GM20431 (cell line): Measurements from ENCODE around the gene SRRD.
"Not testable (repeated sequence)": the region's sequence is repeated elsewhere in the genome, so short reads cannot be mapped to it uniquely, and the experiment has no call there.

Experiments used
- in situ Hi-C: fragments of 300-500 bp; cut with MseI, MboI; formaldehyde crosslinking; loops from one replicate; pipeline ENCODE4 v1.15.0; 2020; ENCODE audit warnings: low sequenced_read_pairs; ENCODE audit not compliant: unreplicated experiment

The SRRD gene

DNA sequence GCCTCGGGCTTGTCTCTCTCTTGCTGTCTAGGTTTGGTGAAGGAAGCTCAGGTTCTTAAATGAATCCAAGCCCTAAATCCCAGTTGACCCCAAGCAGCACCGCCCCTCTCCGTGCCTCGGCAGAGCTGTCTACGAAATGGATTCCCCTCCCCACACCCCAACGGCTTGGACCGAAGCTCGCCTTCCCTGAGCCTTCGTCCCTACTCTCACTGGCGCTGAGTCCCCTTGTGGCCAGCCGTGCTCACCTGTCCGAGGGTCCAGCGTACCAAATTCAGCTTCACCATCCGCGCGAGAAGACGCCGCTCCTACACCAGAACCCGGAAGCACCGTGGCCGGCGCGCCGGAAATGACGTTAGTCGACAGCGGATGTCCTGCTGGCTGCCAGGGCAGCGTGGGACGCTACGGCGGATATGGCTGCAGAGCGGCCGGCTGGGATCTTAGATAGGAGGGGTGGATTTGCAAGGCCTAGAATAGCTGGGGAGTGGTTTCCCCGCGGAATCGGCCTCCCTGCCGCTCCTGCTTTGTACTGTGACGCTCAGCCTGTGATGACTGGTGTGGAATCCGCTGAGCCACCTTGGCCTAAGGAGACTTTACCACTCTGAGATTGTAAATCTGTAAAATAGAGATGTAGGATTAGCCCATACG, 28.6 kb downstream of the SRRD start, which contains the start of gene TFIP11:
TFIP11 (minus strand) TSS at position 325 of the 645 bp plus-strand sequence. CDS start 2,201 bp downstream, outside the sequence.
- in situ Hi-C loops, result no loop called here

DNA sequence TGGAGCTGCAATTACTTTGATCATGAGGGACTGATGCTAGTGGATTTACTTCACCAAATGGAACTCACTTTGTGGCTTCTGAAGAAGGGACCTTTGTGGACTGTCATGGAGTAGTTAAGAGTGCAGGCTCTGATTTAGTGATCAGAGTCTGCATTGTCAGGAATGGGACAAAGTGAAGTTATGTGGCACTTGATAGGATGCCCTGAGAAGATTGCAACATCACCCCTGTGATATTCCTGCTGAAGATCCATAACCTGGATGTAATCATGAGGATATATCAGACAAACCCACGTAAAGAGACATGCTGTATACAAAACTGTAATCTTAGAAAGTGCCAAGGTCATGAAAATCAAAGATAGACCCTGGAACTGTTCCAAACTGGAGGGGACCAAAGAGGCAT, 30.2 kb downstream of the SRRD start:
- in situ Hi-C loops, result no loop called here

DNA sequence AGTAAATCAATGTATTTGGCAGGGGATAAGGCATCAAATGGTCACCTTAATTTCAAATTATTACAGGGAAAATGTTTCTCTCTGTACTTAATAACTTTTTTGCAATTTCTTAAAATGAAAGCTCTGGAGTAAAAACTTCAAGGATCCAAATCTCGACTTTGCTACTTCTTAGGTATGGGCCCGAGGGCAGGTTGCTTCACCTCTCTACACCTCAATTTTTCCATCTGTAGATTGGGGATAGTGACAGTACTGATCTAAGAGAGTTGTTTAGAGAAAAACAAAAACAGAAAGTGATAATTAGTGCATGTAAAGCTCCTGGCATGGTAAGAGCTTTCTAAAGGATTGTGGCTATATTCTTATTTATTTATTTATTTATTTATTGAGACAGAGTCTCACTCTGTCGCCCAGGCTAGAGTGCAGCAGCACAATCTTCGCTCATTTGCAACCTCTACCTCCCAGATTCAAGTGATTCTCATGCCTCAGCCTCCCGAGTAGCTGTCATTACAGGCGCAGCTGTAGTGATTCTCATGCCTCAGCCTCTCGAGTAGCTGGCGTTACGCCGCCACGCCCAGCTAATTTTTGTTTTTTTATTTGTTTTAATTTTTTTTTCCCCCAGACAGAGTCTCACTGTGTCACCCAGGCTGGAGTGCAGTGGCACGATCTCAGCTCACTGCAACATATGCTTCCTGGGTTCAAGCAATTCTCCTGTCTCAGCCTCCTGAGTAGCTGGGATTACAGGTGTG, 30.9 kb downstream of the SRRD start:
- in situ Hi-C loops, result no loop called here

GRCh38 chr22:26515931-26516330, 32.3 kb downstream of the SRRD start:
- in situ Hi-C loops, result no loop called here

GRCh38 chr22:26516503-26516902, 32.8 kb downstream of the SRRD start:
- in situ Hi-C loops, result no loop called here

DNA sequence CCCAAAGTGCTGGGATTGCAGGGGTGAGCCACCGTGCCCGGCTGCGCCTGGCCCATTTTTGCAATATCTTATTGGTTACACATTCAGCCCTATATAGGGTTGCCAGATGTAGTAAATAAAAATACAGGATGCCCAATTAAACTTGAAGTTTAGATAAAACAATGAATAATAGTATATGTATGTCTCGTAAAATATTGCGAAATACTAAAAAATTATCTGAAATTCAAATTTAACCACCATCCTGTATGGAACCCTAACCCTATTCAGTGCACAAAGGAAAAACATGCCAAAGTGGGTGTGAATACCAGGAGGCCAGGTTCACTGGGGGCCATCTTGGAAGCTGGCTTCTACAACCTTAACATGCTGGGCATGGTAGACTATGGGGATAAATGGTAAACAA, 33.8 kb downstream of the SRRD start:
- in situ Hi-C loops, result no loop called here

DNA sequence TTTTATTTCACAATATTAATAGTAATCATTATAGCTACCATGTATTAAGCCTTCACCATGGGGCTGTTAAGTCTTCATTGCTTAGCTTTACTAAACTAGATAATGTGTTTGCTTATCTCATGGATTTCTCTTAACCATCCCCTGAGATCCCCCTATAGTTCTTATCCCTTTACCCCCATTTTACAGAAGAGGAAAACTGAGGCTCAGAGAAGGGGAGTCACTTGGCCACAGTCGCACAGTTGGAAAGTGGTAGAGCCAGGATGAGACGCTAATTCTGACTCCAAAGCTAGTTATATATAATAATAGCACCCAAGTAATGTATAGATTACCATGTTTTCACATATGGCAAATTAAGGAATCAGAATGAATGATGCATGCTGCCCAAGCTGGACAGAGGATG, 38.3 kb downstream of the SRRD start:
- in situ Hi-C loops, result no loop called here

DNA sequence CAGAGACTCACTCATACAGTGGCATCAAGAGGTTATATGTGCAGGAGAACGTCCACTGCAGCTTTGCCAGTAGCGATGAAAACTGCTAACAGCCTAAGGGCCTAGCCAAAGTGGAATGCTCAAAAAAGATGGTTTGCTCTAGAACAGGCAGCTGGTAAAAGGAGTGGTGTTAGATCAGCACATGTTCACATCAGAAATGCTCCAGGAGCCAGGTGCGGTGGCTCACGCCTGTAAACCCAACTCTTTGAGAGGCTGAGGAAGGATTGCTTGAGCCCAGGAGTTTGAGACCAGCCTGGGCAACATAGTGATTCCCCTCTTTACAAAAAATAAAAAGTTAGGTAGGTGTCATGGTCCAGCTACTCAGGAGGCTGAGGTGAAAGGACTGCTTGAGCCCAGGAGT, 38.9 kb downstream of the SRRD start:
- in situ Hi-C loops, result no loop called here

- in situ Hi-C loops, result no loop called here
These were observed 41.2 kb downstream of the SRRD start for GRCh38 chr22:26524870-26525269.

DNA sequence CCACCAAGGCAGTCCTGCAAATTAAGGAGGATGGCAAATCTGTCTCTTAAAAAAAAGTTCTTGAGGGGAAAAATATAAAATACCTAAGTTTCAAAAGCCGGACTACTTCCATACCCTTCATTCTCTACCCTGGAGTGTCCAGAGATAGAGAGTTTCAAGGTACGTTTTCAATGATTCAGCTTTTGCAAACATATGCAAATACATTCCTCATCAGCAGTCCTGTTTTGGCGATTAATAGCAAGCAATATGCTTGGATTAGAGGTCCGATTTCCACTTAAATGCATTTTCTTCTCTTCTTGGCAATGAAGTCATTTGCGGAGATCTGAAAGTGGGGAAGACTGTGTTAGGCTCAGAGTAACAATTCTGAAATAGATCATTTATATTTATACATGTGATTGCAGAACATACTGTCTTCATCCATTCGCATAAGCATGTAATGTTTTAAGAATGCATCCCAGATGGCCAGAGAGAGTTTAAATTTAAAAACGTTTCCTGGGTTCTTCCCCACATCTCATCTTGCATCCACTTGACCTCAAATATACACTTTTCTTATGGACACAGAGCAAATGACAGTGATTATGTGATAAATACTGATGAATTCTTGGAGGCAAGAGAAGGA, 42.4 kb downstream of the SRRD start:
- in situ Hi-C loops, result no loop called here

DNA sequence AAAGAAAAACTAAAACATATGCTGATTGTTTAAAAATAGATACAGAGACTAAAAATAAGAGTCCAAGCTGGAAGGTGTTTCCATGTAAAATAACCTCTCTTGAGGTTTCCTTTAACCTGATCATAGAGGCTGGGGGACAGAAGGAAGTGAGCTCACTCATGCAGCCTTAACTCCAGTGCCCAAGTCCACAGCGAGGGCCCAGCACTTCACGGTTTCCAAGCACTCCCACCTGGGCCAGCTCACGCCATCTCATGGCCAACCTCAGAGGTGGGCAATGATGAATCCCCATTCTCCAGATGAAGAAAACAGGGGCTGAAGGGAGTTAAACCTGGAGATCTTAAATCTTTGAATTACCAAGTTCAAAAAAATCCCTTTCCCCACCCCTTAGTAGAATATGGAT, 43.5 kb downstream of the SRRD start:
- in situ Hi-C loops, result no loop called here

DNA sequence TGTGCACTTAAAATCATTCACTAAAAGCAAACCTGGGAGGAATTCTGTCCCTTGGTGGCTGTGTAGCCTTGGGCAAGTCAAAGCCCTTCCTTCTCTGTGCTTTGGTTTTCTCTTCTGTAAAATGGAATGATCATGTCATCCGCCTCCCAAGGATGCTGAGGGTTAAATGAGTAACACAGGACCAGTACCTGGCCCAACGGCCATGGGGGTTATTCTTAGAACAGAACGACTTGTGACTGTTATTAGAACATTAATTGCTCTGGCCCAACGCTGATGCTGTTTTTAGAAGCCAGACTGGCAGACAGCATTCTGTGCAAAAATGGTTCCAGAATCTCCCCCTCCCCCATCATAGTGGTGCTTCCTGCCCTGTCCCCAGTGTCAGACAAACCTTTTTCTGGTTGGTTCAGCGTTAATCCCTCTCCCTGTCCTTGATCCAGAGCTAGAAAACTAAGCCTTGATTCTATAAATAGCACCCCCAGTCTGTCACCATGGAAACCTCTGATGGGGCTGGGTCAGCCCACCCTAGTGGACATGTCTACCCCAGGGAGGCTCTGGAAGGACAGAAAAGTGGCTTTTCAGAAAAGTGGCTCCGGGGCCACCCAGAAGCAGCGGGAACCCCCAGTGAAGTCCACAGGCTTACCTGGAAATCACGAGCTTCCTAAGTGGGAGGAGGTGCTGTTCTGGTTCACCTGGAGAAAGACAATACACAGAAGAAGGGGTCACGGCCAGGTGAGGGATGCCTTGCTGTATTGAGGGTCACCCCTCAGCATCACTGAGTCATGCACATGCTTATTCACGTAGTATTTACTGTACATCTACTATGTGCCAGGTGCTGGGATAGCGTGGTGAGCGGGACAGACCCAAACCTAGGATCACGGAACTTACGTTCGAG, 44.1 kb downstream of the SRRD start:
- in situ Hi-C loops, result no loop called here

DNA sequence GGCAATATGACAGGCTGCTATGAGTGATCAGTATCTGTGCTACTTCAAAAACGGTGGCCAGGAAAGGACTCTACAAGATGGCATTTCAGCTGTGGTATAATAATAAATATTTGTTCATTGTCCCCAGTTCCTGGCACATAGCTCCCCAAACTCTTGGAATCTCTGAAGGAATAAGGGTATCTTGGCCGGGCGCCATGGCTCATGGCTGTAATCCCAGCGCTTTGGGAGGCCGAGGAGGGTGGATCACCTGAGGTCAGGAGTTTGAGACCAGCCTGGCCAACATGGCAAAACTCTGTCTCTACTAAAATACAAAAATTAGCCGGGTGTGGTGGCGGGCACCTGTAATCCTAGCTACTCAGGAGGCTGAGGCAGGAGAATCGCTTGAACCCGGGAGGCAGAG, 44.8 kb downstream of the SRRD start:
- in situ Hi-C loops, result not testable (repeated sequence)

DNA sequence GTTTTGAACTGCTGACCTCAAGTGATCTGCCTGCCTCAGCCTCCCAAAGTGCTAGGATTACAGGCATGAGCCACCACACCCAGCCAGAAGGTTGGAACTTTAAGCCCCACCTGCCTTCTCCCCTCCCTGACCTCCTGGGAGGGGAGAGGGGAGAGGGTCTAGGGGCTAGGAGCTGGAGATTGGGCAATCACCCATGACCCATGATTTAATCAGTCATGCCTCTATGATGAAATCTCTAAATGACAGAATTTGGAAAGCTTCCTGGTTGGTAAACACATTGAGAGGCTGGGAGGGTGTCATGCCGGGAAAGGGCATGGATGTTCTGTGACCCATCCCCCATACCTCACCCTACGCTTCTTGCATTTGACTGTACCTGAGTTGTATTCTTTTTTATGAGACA, 45.7 kb downstream of the SRRD start:
- in situ Hi-C loops, result no loop called here

- in situ Hi-C loops, result no loop called here
These were observed 50.6 kb downstream of the SRRD start for GRCh38 chr22:26534171-26534855.

GRCh38 chr22:26534874-26535602, 51.4 kb downstream of the SRRD start:
- in situ Hi-C loops, result no loop called here

DNA sequence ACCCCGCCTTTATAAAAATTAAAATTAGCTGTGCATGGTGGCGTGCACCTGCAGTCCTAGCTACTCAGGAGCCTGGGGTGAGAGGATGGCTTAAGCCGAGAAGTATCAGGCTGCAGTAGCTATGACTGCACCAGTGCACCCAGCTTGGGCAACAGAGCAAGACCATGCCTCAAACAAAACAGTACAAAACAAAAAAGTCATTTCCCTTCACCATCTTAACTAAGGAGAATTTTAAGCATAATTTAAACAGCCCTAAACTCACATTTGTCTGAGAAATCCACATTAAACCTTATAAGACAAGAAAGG, 51.9 kb downstream of the SRRD start:
- in situ Hi-C loops, result no loop called here

GRCh38 chr22:26536056-26536761, 52.5 kb downstream of the SRRD start:
- in situ Hi-C loops, result no loop called here

DNA sequence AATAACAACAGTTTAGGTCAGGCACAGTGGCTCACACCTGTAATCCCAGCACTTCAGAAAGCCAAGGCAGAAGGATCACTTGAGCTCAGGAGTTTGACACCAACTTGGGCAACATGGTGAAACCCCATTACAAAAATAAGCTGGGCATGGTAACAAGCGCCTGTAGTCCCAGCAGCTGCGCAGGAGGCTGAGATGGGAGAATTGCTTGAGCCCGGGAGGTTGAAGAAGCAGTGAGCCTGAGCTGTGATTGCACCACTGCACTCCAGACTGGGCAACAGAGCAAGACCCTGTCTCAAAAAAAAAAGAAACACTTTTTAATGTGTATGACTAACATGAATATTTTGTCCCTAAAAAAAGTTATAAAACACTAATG, 53.1 kb downstream of the SRRD start:
- in situ Hi-C loops, result no loop called here
